Osteoblast (primary cell): ENCODE data around the gene PLTP. TPM values are rescaled to one million over a fixed set of nuclear protein-coding genes. Genes with fewer than 3 reads are reported as not detected.

Experiments
- DNase-seq: peaks from one replicate; pipeline ENCODE4 v3.0.0; 2011; ENCODE audit warnings: low spot score, mixed read lengths; ENCODE audit not compliant: insufficient read length; ENCODE audit errors: missing footprints
- H2AFZ ChIP-seq: 2 replicates; pipeline ENCODE4 v1.6.0; 2011; ENCODE audit warnings: mild to moderate bottlenecking, low read length
- H3K27ac ChIP-seq: 2 replicates; pipeline ENCODE4 v1.5.1; 2011; ENCODE audit warnings: mild to moderate bottlenecking, low read depth, low read length, moderate library complexity
- H3K27me3 ChIP-seq: 2 replicates; pipeline ENCODE4 v1.6.0; 2012; ENCODE audit warnings: mild to moderate bottlenecking, control low read depth, inconsistent platforms, low read length, moderate library complexity; ENCODE audit not compliant: insufficient read depth
- H3K36me3 ChIP-seq: 2 replicates; pipeline ENCODE4 v1.5.1; 2011; ENCODE audit warnings: mild to moderate bottlenecking, low read length, control low read depth, moderate library complexity; ENCODE audit not compliant: insufficient read depth
- H3K4me1 ChIP-seq: 2 replicates; pipeline ENCODE4 v1.5.1; 2011; ENCODE audit warnings: mild to moderate bottlenecking, low read length, control low read depth, moderate library complexity; ENCODE audit not compliant: insufficient read depth
- H3K4me2 ChIP-seq: 2 replicates; pipeline ENCODE4 v1.6.0; 2011; ENCODE audit warnings: mild to moderate bottlenecking, low read length; ENCODE audit not compliant: insufficient read depth
- H3K4me3 ChIP-seq: fragments of 200-600 bp; sonication (generic); 3 replicates; pipeline ENCODE4 v1.5.1; 2012; ENCODE audit warnings: mild to moderate bottlenecking, low read length, inconsistent platforms; ENCODE audit not compliant: insufficient read depth
- H3K79me2 ChIP-seq: 2 replicates; pipeline ENCODE4 v1.6.0; 2012; ENCODE audit warnings: mild to moderate bottlenecking, low read length, control low read depth, inconsistent platforms; ENCODE audit not compliant: insufficient read depth
- H3K9me3 ChIP-seq: 2 replicates; pipeline ENCODE4 v1.5.1; 2011; ENCODE audit warnings: low read depth, low read length, control low read depth
- H4K20me1 ChIP-seq: 2 replicates; pipeline ENCODE4 v1.6.0; 2012; ENCODE audit warnings: mild to moderate bottlenecking, low read length, control low read depth; ENCODE audit not compliant: insufficient read depth
- total RNA-seq: library from RNA; depleted of rRNA; stranded (reverse); fragments of >200 nt; gene quantifications from 2 replicates; pipeline ENCODE4 v1.2.3, GENCODE V29; 2012
- TF ChIP-seq, protein P1 (sequence below): IDR thresholded peaks from 2 replicates; pipeline ENCODE4 v1.5.1; 2011; ENCODE audit warnings: mild to moderate bottlenecking, low read depth, low read length, moderate library complexity; ENCODE audit errors: extremely low read depth

Gene PLTP
- total RNA-seq, 1 donor = 21.7 TPM

DNA sequence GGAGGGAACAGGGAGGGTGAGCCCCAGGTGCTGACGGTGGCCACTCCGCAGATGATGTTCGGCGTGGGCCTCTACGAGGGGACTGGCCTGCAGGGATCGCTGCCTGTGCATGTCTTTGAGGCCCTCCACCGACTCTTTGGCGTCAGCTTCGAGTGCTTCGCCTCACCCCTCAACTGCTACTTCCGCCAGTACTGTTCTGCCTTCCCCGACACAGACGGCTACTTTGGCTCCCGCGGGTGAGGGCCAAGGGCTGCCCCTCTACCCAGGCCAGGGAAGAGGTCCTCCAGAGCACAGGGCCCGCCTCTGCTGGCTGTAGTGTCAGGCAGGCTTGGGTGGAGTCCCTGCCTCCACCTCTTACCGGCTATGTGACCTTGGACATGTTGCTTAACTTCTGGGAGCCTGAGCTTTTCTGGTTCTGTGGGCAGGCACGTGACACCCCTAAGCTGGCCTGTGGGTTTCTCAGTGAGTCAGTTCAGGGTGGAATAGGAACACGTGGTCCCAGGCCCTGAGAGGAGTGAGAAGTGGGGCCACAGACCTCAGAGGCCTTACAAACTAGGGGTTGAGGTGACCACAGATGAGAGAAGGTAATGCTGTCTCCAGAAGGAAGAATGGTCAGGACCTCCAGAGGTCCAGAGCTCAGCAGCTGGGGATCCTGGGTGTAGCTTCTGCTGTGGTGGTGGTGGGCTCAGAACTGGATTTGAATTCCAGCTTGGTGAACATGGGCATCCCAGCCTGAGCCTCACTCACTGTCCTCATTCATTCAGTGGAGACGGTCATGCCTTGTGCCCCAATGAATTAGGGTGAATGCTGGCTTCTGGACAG, 34.4 kb upstream of the PLTP start:
- Histone ChIP-seq H4K20me1 (no peaks in the 10 kb centered on the region), H3K4me1 (peaks cover 13% of the 10 kb centered on the region), H3K79me2 (no peaks in the 10 kb centered on the region), H3K36me3 (peaks cover 86% of the 10 kb centered on the region), H3K9me3 (no peaks in the 10 kb centered on the region), H2AFZ (no peak overlapping the region), H3K27me3 (no peaks in the 10 kb centered on the region), H3K27ac (peak overlapping the region; percentile 60), H3K4me2 (no peak overlapping the region), H3K4me3 (no peak overlapping the region)
- peak; percentile 92 for DNase-seq
- TF ChIP-seq, protein P1, sequence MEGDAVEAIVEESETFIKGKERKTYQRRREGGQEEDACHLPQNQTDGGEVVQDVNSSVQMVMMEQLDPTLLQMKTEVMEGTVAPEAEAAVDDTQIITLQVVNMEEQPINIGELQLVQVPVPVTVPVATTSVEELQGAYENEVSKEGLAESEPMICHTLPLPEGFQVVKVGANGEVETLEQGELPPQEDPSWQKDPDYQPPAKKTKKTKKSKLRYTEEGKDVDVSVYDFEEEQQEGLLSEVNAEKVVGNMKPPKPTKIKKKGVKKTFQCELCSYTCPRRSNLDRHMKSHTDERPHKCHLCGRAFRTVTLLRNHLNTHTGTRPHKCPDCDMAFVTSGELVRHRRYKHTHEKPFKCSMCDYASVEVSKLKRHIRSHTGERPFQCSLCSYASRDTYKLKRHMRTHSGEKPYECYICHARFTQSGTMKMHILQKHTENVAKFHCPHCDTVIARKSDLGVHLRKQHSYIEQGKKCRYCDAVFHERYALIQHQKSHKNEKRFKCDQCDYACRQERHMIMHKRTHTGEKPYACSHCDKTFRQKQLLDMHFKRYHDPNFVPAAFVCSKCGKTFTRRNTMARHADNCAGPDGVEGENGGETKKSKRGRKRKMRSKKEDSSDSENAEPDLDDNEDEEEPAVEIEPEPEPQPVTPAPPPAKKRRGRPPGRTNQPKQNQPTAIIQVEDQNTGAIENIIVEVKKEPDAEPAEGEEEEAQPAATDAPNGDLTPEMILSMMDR = no peak

DNA sequence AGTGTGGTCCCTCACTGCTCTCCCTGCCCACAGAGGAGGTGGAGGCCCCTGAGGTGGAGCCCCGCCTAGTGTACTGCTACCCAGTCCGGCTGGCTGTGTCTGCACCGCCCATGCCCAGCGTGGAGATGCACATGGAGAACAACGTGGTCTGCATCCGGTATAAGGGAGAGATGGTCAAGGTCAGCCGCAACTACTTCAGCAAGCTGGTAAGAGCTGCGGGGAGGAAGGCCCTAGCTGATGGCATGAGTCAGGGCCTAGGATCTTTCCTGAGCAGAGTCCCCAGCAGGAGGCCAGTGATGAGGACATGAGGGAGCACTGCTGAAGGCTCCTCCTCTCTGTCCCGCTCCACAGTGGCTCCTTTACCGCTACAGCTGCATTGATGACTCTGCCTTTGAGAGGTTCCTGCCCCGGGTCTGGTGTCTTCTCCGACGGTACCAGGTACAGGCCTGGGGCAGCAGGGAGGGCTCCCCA, 33.8 kb upstream of the PLTP start:
- Histone ChIP-seq H3K9me3 (no peaks in the 10 kb centered on the region), H4K20me1 (no peaks in the 10 kb centered on the region), H2AFZ (no peak overlapping the region), H3K36me3 (peaks cover 86% of the 10 kb centered on the region), H3K27ac (no peak overlapping the region), H3K4me2 (no peak overlapping the region), H3K4me1 (peaks cover 13% of the 10 kb centered on the region), H3K79me2 (no peaks in the 10 kb centered on the region), H3K4me3 (no peak overlapping the region), H3K27me3 (no peaks in the 10 kb centered on the region)
- TF ChIP-seq, protein P1 = no peak
- DNase-seq = peak; percentile 51

DNA sequence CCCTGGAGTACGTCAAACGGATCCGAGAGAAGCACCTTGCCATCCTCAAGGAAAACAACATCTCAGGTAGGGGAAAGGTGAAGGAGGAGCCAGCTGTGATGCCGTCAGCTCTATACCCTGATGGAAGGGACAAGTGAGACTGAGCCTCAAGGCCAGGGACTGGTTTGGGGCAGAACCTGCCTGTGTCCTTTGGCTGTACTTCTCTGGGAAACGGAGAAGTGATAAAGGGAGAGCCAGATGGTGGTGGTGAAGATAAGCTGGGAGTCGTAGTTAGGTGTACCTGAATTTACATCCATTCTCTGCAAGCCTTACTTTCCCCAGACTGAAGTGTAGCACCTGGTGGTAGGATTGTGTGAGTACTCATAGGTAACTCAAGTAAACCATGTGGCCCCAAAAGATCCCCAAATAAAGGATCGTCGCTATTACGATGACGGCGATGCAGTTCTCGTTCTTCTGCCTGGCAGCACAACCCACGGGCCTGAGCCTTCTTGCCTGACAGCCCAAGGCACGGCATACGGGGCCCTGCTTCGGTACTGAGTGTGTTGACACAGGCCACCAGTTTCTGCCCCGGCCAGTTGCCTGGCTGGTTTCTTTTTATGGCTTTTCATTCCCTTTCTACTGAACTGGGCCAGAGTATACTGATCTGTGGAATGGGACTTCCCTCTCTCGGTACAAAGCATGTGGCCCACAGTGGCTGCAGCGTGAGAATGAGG, 33.2 kb upstream of the PLTP start:
- Histone ChIP-seq H3K36me3 (peaks cover 86% of the 10 kb centered on the region), H4K20me1 (no peaks in the 10 kb centered on the region), H3K4me1 (peaks cover 13% of the 10 kb centered on the region), H3K27me3 (no peaks in the 10 kb centered on the region), H3K27ac (no peak overlapping the region), H3K4me2 (no peak overlapping the region), H3K79me2 (no peaks in the 10 kb centered on the region), H3K4me3 (no peak overlapping the region), H2AFZ (no peak overlapping the region), H3K9me3 (no peaks in the 10 kb centered on the region)
- TF ChIP-seq, protein P1 = peak; percentile 6
- DNase-seq = peak; percentile 58
